RWPE1 (cell line): ENCODE measurements around the gene TNRC6C.
A peak's percentile ranks its signal among the peaks of the same experiment; 100 is the strongest.

Source experiments
- CTCF ChIA-PET: fragments of 350-600 bp; sonication (Branson Sonifier 250); formaldehyde crosslinking; extraction: SDS; loops from one replicate; lab custom pipeline; 2021; lab: Yijun Ruan, JAX
- POLR2A ChIA-PET: fragments of 400-600 bp; formaldehyde crosslinking; extraction: SDS; loops from one replicate; lab custom pipeline; 2020; ENCODE audit warnings: antibody characterized with exemption; ENCODE audit not compliant: low non-redundant PET; lab: Yijun Ruan, JAX
- DNase-seq: peaks from one replicate; pipeline ENCODE4 v3.0.0; 2012; ENCODE audit warnings: low spot score
- H3K27ac ChIP-seq: fragments of 450-650 bp; 2 replicates; pipeline ENCODE4 v1.5.1; 2017
- CTCF ChIP-seq: fragments of 450-650 bp; conservative IDR thresholded peaks from 2 replicates; pipeline ENCODE4 v1.5.1; 2017; ENCODE audit warnings: low read depth, mild to moderate bottlenecking

The TNRC6C gene

GRCh38 chr17:78092794-78093324, 134.4 kb downstream of the TNRC6C start:
- no peak for TF ChIP-seq CTCF
- ChIA-PET POLR2A (no interaction called here), CTCF (no interaction called here)
- no peak overlapping the region for H3K27ac ChIP-seq
- DNase-seq = peak; percentile 55

GRCh38 chr17:78095035-78095434, 136.5 kb downstream of the TNRC6C start:
- TF ChIP-seq CTCF = no peak
- DNase-seq = no peak
- H3K27ac ChIP-seq = no peak overlapping the region
- CTCF ChIA-PET = interaction anchor here (0.6 to 0.7 kb wide), 2 partner anchors 12 to 72 kb away, joined by 3 read pairs; no protein-coding TSS in a partner anchor
- POLR2A ChIA-PET = no interaction called here

GRCh38 chr17:78096093-78096492, 137.6 kb downstream of the TNRC6C start:
- TF ChIP-seq CTCF = no peak

GRCh38 chr17:78101112-78101511, 142.6 kb downstream of the TNRC6C start:
- POLR2A ChIA-PET = no interaction called here

More at GRCh38 chr17:78096093-78096492, 137.6 kb downstream of the TNRC6C start:
- POLR2A ChIA-PET = no interaction called here
- DNase-seq = no peak
- no peak overlapping the region for H3K27ac ChIP-seq
- CTCF ChIA-PET = interaction anchor here (0.5 to 2.1 kb wide), 3 partner anchors 11 to 1853 kb away, joined by 3 to 8 read pairs (median 3); no protein-coding TSS in a partner anchor

GRCh38 chr17:78101542-78101941, 143.0 kb downstream of the TNRC6C start:
- no peak overlapping the region for H3K27ac ChIP-seq
- no peak for TF ChIP-seq CTCF
- no peak for DNase-seq
- CTCF ChIA-PET = no interaction called here
- POLR2A ChIA-PET = no interaction called here

More at GRCh38 chr17:78101112-78101511, 142.6 kb downstream of the TNRC6C start:
- CTCF ChIA-PET = interaction anchor here (0.6 to 1.1 kb wide), 3 partner anchors 12 to 149 kb away, joined by 3 to 7 read pairs (median 3); no protein-coding TSS in a partner anchor
- no peak for DNase-seq
- no peak overlapping the region for H3K27ac ChIP-seq
- no peak for TF ChIP-seq CTCF

- ChIA-PET POLR2A (no interaction called here), CTCF (interaction anchor here (0.6 to 1.1 kb wide), 2 partner anchors 10 to 167 kb away, joined by 3 to 7 read pairs; no protein-coding TSS in a partner anchor)
- TF ChIP-seq CTCF = no peak
- H3K27ac ChIP-seq = no peak overlapping the region
- DNase-seq = no peak
Measured at GRCh38 chr17:78103311-78103710, 144.8 kb downstream of the TNRC6C start.
